ENCODE results near the gene MUC5B. TPM values are rescaled to one million over a fixed set of nuclear protein-coding genes. Genes with fewer than 3 reads are reported as not detected.

MUC5B gene
- total RNA-seq, 3 donors from 2014 or later = 2.0 to 6.9 TPM; not detected in 1

DNA sequence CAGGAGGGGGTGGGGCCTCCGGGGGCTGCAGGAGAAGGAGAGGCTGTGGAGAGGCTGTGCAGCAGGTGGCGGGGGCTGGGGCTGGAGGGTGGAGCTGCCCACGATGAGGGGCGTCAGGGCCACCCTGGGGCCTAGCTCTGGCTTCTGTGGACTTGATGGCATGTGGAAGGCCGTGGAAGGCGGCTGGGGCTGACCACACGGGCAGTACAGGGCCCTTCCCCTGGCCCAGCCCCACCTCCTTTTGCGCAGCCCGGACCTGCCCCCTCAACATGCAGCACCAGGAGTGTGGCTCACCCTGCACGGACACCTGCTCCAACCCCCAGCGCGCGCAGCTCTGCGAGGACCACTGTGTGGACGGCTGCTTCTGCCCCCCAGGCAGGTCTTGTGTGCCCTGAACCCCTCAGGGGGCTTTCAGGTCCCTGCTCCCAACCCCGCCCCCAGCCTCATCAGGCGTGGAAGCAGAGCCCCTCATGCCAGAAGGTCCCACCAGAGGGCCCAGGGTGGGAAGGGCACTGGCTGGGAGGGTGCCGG, 6.1 kb downstream of the MUC5B start:
- H3K27me3 ChIP-seq = peaks cover 2 to 74% of the 10 kb centered on the region in 2 donors
- no peak overlapping the region for H3K27ac ChIP-seq
- H3K36me3 ChIP-seq = no peaks in the 10 kb centered on the region
- H3K9me3 ChIP-seq = no peaks in the 10 kb centered on the region
- TF ChIP-seq, protein P1, sequence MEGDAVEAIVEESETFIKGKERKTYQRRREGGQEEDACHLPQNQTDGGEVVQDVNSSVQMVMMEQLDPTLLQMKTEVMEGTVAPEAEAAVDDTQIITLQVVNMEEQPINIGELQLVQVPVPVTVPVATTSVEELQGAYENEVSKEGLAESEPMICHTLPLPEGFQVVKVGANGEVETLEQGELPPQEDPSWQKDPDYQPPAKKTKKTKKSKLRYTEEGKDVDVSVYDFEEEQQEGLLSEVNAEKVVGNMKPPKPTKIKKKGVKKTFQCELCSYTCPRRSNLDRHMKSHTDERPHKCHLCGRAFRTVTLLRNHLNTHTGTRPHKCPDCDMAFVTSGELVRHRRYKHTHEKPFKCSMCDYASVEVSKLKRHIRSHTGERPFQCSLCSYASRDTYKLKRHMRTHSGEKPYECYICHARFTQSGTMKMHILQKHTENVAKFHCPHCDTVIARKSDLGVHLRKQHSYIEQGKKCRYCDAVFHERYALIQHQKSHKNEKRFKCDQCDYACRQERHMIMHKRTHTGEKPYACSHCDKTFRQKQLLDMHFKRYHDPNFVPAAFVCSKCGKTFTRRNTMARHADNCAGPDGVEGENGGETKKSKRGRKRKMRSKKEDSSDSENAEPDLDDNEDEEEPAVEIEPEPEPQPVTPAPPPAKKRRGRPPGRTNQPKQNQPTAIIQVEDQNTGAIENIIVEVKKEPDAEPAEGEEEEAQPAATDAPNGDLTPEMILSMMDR (IDR thresholded peaks at IDR 0.05) = no peak
- TF ChIP-seq POLR2AphosphoS5 (IDR thresholded peaks at IDR 0.05) (no peak), POLR2A (IDR thresholded peaks at IDR 0.05) (no peak)
- no peak overlapping the region for H3K4me3 ChIP-seq
- no peak for DNase-seq (ENCODE audit: low spot score in 2 of 2)
- intact Hi-C loops (cut with DNase I; ENCODE audit: low total_unique reads) = no loop called here
- no peaks in the 10 kb centered on the region for H3K4me1 ChIP-seq

DNA sequence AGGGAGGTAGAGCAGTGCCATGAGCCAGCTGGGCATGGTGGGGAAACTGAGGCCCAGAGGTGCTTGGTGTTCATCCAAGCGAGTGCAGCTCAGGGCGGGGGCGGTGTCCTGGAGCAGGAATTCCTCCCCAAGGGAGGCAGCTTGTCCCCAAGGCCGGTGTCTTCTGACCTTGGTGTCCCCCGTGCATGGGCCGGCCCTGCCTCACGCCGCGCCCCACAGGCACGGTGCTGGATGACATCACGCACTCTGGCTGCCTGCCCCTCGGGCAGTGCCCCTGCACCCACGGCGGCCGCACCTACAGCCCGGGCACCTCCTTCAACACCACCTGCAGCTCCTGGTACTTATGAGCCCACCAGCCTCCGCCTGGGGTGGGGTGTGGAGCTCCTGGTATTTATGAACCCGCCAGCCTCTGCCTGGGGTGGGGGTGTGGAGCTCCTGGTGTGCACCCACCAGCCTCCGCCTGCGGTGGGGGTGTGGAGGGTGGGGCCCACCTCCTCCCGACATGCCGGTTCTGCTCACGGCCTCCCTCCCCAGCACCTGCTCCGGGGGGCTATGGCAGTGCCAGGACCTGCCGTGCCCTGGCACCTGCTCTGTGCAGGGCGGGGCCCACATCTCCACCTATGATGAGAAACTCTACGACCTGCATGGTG, 6.7 kb downstream of the MUC5B start:
- TF ChIP-seq POLR2AphosphoS5 (IDR thresholded peaks at IDR 0.05) (no peak), POLR2A (IDR thresholded peaks at IDR 0.05) (no peak)
- TF ChIP-seq, protein P1 (IDR thresholded peaks at IDR 0.05) = no peak
- H3K27ac ChIP-seq = no peak overlapping the region
- H3K9me3 ChIP-seq = no peaks in the 10 kb centered on the region
- H3K4me1 ChIP-seq = no peaks in the 10 kb centered on the region
- peaks cover 0 to 71% of the 10 kb centered on the region in 2 donors for H3K27me3 ChIP-seq
- H3K36me3 ChIP-seq = no peaks in the 10 kb centered on the region
- no peak for DNase-seq (ENCODE audit: low spot score in 2 of 2)
- no peak overlapping the region for H3K4me3 ChIP-seq
- intact Hi-C loops (cut with DNase I; ENCODE audit: low total_unique reads) = no loop called here

- H3K4me3 ChIP-seq = no peak overlapping the region
- intact Hi-C loops (cut with DNase I; ENCODE audit: low total_unique reads) = no loop called here
- DNase-seq (ENCODE audit: low spot score in 2 of 2) = no peak
- H3K9me3 ChIP-seq = no peaks in the 10 kb centered on the region
- no peaks in the 10 kb centered on the region for H3K36me3 ChIP-seq
- no peak overlapping the region for H3K27ac ChIP-seq
- peaks cover 0 to 71% of the 10 kb centered on the region in 2 donors for H3K27me3 ChIP-seq
- TF ChIP-seq POLR2AphosphoS5 (IDR thresholded peaks at IDR 0.05) = no peak
- TF ChIP-seq, protein P1 (IDR thresholded peaks at IDR 0.05) = no peak
- TF ChIP-seq POLR2A (IDR thresholded peaks at IDR 0.05) = no peak
- H3K4me1 ChIP-seq = no peaks in the 10 kb centered on the region
These were observed 7.2 kb downstream of the MUC5B start for GRCh38 chr11:1230121-1230455.

- Histone ChIP-seq H3K9me3 (no peaks in the 10 kb centered on the region), H3K27ac (no peak overlapping the region), H3K27me3 (peaks cover 0 to 70% of the 10 kb centered on the region in 2 donors), H3K4me3 (no peak overlapping the region), H3K36me3 (no peaks in the 10 kb centered on the region), H3K4me1 (no peaks in the 10 kb centered on the region)
- DNase-seq (ENCODE audit: low spot score in 2 of 2) = no peak
- TF ChIP-seq POLR2AphosphoS5 (IDR thresholded peaks at IDR 0.05) (no peak), POLR2A (IDR thresholded peaks at IDR 0.05) (no peak)
- TF ChIP-seq, protein P1 (IDR thresholded peaks at IDR 0.05) = no peak
- intact Hi-C loops (cut with DNase I; ENCODE audit: low total_unique reads) = no loop called here
These were observed 7.9 kb downstream of the MUC5B start for GRCh38 chr11:1230456-1231395.
